A549 (cell line): ENCODE data around the gene ZFPM1. TPM values are rescaled to one million over a fixed set of nuclear protein-coding genes. Genes with fewer than 3 reads are reported as not detected.

Source experiments
- ATAC-seq, 2 experiments: fragments of 200-7000 bp in 1 of 2; fragments of >200 bp in 1 of 2; cut with Nextera tagmentation in 1 of 2; cut with Tn5 transposase in 1 of 2; 3 replicates each; pipeline versions ENCODE4 v1.8.0 to v1.9.1; 2018 to 2020; ENCODE audit warnings: mild to moderate bottlenecking in 1 of 2, moderate library complexity in 1 of 2
- CTCF ChIA-PET: fragments of 300-600 bp; sonication (Branson Sonifier 250); formaldehyde crosslinking; extraction: SDS; loops from one replicate; lab custom pipeline; 2021; ENCODE audit warnings: antibody characterized with exemption, inconsistent platforms; lab: Yijun Ruan, JAX
- POLR2A ChIA-PET: fragments of 350-600 bp; formaldehyde crosslinking; extraction: SDS; loops from one replicate; lab custom pipeline; 2021; ENCODE audit warnings: antibody characterized with exemption, inconsistent platforms; lab: Yijun Ruan, JAX
- DNase-seq, 2 experiments: peaks; one replicate each; pipeline versions ENCODE4 v3.0.0 to v3.0.0-alpha.2; 2011 to 2016; ENCODE audit warnings: low read depth in 1 of 2, low spot score in 1 of 2
- FAIRE-seq: peaks from 2 replicates; lab custom pipeline; 2011; peaks lifted over from hg19 to GRCh38; lab: Jason Lieb, UNC
- H3K27ac ChIP-seq, 2 experiments: fragments of >200 bp; sonication (Bioruptor Twin); formaldehyde crosslinking; 3 replicates each; pipeline ENCODE4 v1.5.1; 2016 to 2017
- H3K4me1 ChIP-seq: fragments of >200 bp; sonication (Bioruptor Twin); formaldehyde crosslinking; 3 replicates; pipeline ENCODE4 v1.6.1; 2016
- H3K4me2 ChIP-seq: fragments of >200 bp; sonication (Bioruptor Twin); formaldehyde crosslinking; 3 replicates; pipeline ENCODE4 v1.6.1; 2016
- H3K4me3 ChIP-seq: fragments of >200 bp; sonication (Bioruptor Twin); formaldehyde crosslinking; 3 replicates; pipeline ENCODE4 v1.5.1; 2016
- H3K9me3 ChIP-seq: fragments of >200 bp; sonication (Bioruptor Twin); formaldehyde crosslinking; 3 replicates; pipeline ENCODE4 v1.6.1; 2016
- CBX2 ChIP-seq: fragments of 200-600 bp; sonication (generic); IDR thresholded peaks from 2 replicates; pipeline ENCODE4 v1.6.1; 2016; ENCODE audit warnings: low read depth, mild to moderate bottlenecking, borderline replicate concordance
- EHMT2 ChIP-seq: fragments of 200-600 bp; sonication (generic); IDR thresholded peaks from 2 replicates; pipeline ENCODE4 v1.6.1; 2016; ENCODE audit warnings: antibody characterized with exemption, low read depth, mild to moderate bottlenecking, moderate library complexity
- ESRRA ChIP-seq: fragments of 150-350 bp; IDR thresholded peaks from 2 replicates; pipeline ENCODE4 v1.6.1; 2014; ENCODE audit warnings: mild to moderate bottlenecking, low read length, borderline replicate concordance
- FOSB ChIP-seq: fragments of 250-450 bp; sonication (Bioruptor Pico); IDR thresholded peaks from 2 replicates; pipeline ENCODE4 v1.5.0; 2020; ENCODE audit warnings: mild to moderate bottlenecking, moderate library complexity
- FOXS1 ChIP-seq: fragments of 250-450 bp; sonication (Bioruptor Pico); IDR thresholded peaks from 2 replicates; pipeline ENCODE4 v1.5.0; 2020; ENCODE audit warnings: mild to moderate bottlenecking, moderate library complexity
- HEYL ChIP-seq: fragments of 250-450 bp; sonication (Bioruptor Pico); IDR thresholded peaks from 2 replicates; pipeline ENCODE4 v1.8.0; 2021; ENCODE audit warnings: mild to moderate bottlenecking, moderate library complexity
- HOXA7 ChIP-seq: fragments of 250-450 bp; sonication (Bioruptor Pico); IDR thresholded peaks from 2 replicates; pipeline ENCODE4 v1.5.0; 2020; ENCODE audit warnings: mild to moderate bottlenecking, moderate library complexity
- HOXB13 ChIP-seq: fragments of 250-450 bp; sonication (Bioruptor Pico); IDR thresholded peaks from 2 replicates; pipeline ENCODE4 v1.5.0; 2020; ENCODE audit warnings: low read depth, mild to moderate bottlenecking, moderate library complexity
- MAFK ChIP-seq: fragments of 450-650 bp; IDR thresholded peaks from 2 replicates; pipeline ENCODE4 v1.6.1; 2014; ENCODE audit not compliant: partially characterized antibody
- MAZ ChIP-seq: fragments of 150-350 bp; IDR thresholded peaks from 2 replicates; pipeline ENCODE4 v1.6.1; 2014; ENCODE audit warnings: antibody characterized with exemption, low read depth, low read length, borderline replicate concordance
- NFE2L2 ChIP-seq: fragments of 150-350 bp; conservative IDR thresholded peaks from 2 replicates; pipeline ENCODE4 v1.6.1; 2014; ENCODE audit warnings: low read length
- NR3C1 ChIP-seq: fragments of >200 bp; sonication (Bioruptor Twin); formaldehyde crosslinking; IDR thresholded peaks from 3 replicates; pipeline ENCODE4 v1.6.1; 2017
- POLR2AphosphoS2 ChIP-seq: conservative IDR thresholded peaks from 2 replicates; pipeline ENCODE4 v1.6.1; 2012; ENCODE audit warnings: low read length, improper control_type of control experiment, inconsistent platforms
- RARB ChIP-seq: fragments of 250-450 bp; sonication (Bioruptor Pico); IDR thresholded peaks from 2 replicates; pipeline ENCODE4 v1.8.0; 2021; ENCODE audit warnings: mild to moderate bottlenecking, moderate library complexity
- RCOR1 ChIP-seq: fragments of 150-350 bp; IDR thresholded peaks from 2 replicates; pipeline ENCODE4 v1.6.1; 2014; ENCODE audit warnings: antibody characterized with exemption, low read length, low read depth
- RNF2 ChIP-seq: fragments of 200-600 bp; sonication (generic); IDR thresholded peaks from 2 replicates; pipeline ENCODE4 v1.6.1; 2016; ENCODE audit warnings: low read depth, mild to moderate bottlenecking, antibody characterized with exemption, moderate library complexity, borderline replicate concordance
- SREBF2 ChIP-seq: fragments of 450-650 bp; IDR thresholded peaks from 2 replicates; pipeline ENCODE4 v1.6.1; 2014; ENCODE audit warnings: mild to moderate bottlenecking, moderate library complexity
- TFCP2L1 ChIP-seq: fragments of 250-450 bp; sonication (Bioruptor Pico); IDR thresholded peaks from 2 replicates; pipeline ENCODE4 v1.5.0; 2021; ENCODE audit warnings: mild to moderate bottlenecking
- TP53 ChIP-seq: fragments of 250-450 bp; sonication (Bioruptor Pico); IDR thresholded peaks from 2 replicates; pipeline ENCODE4 v1.5.0; 2021; ENCODE audit warnings: mild to moderate bottlenecking, moderate library complexity
- ZC3H11A ChIP-seq: fragments of 450-650 bp; IDR thresholded peaks from 2 replicates; pipeline ENCODE4 v1.6.1; 2014; ENCODE audit warnings: antibody characterized with exemption, mild to moderate bottlenecking
- ZFP36 ChIP-seq: fragments of 450-650 bp; IDR thresholded peaks from 2 replicates; pipeline ENCODE4 v1.6.1; 2014; ENCODE audit warnings: borderline replicate concordance; ENCODE audit not compliant: partially characterized antibody
- WGBS: methylation state at CpG from one replicate; pipeline ENCODE4 v1.1.6; 2017; ENCODE audit errors: missing lambda C conversion rate; 5-methylcytosine and 5-hydroxymethylcytosine counted together
- polyA plus RNA-seq, 4 experiments: library from polyadenylated mRNA; depleted of rRNA in 3 of 4; stranded (reverse); fragments of >200 nt; fragmentation: RNase III in 1 of 4; extraction: RNeasy Plus Mini Kit Qiagen cat#74134 plus additional on column Dnase treatment in 1 of 4; gene quantifications; 2 replicates in 3 of 4; 3 replicates in 1 of 4; pipeline ENCODE4 v1.2.3, GENCODE V29; 2011 to 2017
- TF ChIP-seq, protein P1 (sequence below): fragments of >200 bp; sonication (Bioruptor Twin); formaldehyde crosslinking; IDR thresholded peaks from 3 replicates; pipeline ENCODE4 v1.5.1; 2016
- TF ChIP-seq, protein P2 (sequence below): fragments of 450-650 bp; IDR thresholded peaks from 2 replicates; pipeline ENCODE4 v1.6.1; 2014; ENCODE audit warnings: antibody characterized with exemption
- TF ChIP-seq, protein P3 (sequence below): fragments of >200 bp; sonication (Bioruptor Twin); formaldehyde crosslinking; IDR thresholded peaks from 2 replicates; pipeline ENCODE4 v1.6.1; 2016
- TF ChIP-seq, protein P4 (sequence below): fragments of 150-350 bp; IDR thresholded peaks from 2 replicates; pipeline ENCODE4 v1.6.1; 2014; ENCODE audit warnings: low read depth, mild to moderate bottlenecking, low read length

The ZFPM1 gene
- polyA plus RNA-seq, 2 of the 4 experiments (the other 2 are of a cell fraction): 0.36 to 2.5 TPM

DNA sequence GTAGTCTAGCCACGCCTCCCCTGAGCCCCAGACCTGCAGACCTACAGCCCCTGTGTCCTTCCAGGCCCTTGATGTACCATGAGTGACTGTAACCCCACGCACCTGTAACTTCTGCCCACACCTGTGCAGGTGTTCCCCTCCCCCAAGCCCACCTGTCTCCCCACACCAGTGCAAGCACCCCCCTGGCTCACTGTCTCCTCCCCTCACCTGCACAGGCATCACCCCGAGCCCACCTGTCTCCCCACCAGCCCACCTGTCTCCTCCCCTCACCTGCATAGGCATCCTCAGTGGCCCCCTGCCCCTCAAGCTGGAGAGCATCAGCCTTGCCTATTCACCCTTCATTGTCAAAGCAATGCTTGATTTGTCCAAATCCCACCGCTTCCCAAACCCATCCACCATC is 84.8 kb downstream of the ZFPM1 start:
- FAIRE-seq (no peak), DNase-seq (no peak), ATAC-seq (no peak)
- CTCF ChIA-PET: interaction anchor here (2.2 kb wide), 1 partner anchor 22 kb away, joined by 12 read pairs; no protein-coding TSS in a partner anchor
- Histone ChIP-seq H3K4me1 (peaks cover 15% of the 10 kb centered on the region; the same call in 2 of the 3 replicates), H3K4me3 (no peak overlapping the region), H3K27ac (no peak overlapping the region), H3K4me2 (no peak overlapping the region), H3K9me3 (peaks cover 12% of the 10 kb centered on the region)
- 67% methylated on average over 4 of the region's 4 CpGs for WGBS
- POLR2A ChIA-PET: no interaction called here
- no peak for TF ChIP-seq MAFK
- TF ChIP-seq RARB (CRISPR knock-in tag): no peak
- TF ChIP-seq, protein P1, sequence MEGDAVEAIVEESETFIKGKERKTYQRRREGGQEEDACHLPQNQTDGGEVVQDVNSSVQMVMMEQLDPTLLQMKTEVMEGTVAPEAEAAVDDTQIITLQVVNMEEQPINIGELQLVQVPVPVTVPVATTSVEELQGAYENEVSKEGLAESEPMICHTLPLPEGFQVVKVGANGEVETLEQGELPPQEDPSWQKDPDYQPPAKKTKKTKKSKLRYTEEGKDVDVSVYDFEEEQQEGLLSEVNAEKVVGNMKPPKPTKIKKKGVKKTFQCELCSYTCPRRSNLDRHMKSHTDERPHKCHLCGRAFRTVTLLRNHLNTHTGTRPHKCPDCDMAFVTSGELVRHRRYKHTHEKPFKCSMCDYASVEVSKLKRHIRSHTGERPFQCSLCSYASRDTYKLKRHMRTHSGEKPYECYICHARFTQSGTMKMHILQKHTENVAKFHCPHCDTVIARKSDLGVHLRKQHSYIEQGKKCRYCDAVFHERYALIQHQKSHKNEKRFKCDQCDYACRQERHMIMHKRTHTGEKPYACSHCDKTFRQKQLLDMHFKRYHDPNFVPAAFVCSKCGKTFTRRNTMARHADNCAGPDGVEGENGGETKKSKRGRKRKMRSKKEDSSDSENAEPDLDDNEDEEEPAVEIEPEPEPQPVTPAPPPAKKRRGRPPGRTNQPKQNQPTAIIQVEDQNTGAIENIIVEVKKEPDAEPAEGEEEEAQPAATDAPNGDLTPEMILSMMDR: no peak
- TF ChIP-seq ZC3H11A: no peak
- no peak for TF ChIP-seq MAZ
- no peak for TF ChIP-seq FOXS1 (CRISPR knock-in tag)
- TF ChIP-seq, protein P2, sequence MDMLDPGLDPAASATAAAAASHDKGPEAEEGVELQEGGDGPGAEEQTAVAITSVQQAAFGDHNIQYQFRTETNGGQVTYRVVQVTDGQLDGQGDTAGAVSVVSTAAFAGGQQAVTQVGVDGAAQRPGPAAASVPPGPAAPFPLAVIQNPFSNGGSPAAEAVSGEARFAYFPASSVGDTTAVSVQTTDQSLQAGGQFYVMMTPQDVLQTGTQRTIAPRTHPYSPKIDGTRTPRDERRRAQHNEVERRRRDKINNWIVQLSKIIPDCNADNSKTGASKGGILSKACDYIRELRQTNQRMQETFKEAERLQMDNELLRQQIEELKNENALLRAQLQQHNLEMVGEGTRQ: no peak
- TF ChIP-seq HEYL (CRISPR knock-in tag): no peak
- TF ChIP-seq TFCP2L1 (CRISPR knock-in tag): no peak
- no peak for TF ChIP-seq POLR2AphosphoS2
- TF ChIP-seq NR3C1: no peak
- TF ChIP-seq ESRRA: no peak
- no peak for TF ChIP-seq NFE2L2
- no peak for TF ChIP-seq HOXA7 (CRISPR knock-in tag)

DNA sequence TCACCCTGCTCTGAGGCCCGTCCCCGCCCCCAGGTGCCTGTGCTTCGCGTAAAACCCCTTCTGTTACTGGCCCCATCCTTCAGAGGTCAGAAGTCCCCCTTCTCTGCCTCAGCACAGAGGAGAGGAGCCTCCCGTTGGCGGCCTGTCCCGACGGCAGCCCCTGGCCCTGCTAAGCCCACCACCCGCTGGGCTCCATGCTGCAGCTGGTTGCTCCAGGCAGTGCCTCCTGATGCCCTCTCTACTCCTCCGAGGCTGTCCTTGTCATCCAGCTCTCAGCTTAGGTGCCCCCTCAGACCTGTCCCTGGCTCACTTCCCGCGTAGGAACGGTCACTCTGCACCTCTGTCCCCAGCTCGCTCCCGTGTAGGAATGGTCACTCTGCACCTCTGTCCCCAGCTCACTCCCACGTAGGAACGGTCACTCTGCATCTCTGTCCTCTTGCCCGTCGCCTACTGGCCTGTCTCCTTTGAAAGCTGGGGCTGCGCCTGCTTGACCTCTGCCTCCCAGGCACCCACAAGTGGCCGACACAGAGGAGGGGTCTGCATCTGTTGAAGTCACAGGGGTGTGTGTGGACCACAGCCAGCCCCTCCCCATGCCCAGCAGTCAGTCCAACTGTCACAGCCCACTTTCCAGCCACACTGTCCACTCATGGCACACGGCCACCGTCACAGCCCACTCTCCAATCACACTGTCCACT is 85.4 kb downstream of the ZFPM1 start:
- Histone ChIP-seq H3K9me3 (peaks cover 19% of the 10 kb centered on the region), H3K4me1 (peaks cover 12% of the 10 kb centered on the region; the same call in 2 of the 3 replicates), H3K27ac (no peak overlapping the region), H3K4me2 (no peak overlapping the region), H3K4me3 (no peak overlapping the region)
- CTCF ChIA-PET: interaction anchor here (2.2 kb wide), 1 partner anchor 21 kb away, joined by 12 read pairs; no protein-coding TSS in a partner anchor
- ATAC-seq: peak in 1 of 2 experiments; percentile 2; a peak in 2 of 6 replicates
- 68% methylated on average over 20 of the region's 23 CpGs for WGBS
- no peak for DNase-seq
- TF ChIP-seq SREBF2 (no peak), RCOR1 (no peak), RNF2 (no peak), CBX2 (no peak)
- TF ChIP-seq, protein P3, sequence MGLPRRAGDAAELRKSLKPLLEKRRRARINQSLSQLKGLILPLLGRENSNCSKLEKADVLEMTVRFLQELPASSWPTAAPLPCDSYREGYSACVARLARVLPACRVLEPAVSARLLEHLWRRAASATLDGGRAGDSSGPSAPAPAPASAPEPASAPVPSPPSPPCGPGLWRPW: no peak
- POLR2A ChIA-PET: no interaction called here
- FAIRE-seq: no peak

DNA sequence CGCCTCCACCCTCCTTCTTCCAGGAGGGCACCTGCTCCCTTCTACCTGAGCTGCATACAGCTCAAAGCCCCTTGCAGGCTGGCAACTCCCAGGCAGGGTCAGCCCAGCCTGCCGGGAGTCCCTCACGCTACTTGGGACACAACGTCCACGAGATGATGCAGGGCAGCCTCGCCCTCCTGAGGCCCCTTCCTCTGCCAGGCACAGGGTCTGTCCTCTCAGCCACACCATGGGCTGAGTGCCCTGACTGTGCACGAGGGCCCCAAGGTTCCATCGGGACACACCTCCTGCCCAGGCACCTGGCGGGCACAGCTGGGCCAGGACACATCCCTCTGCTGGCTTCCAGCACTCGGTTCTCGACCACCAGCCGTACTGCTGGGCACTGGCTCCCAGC is 86.2 kb downstream of the ZFPM1 start:
- CTCF ChIA-PET: interaction anchor here (1.1 to 2.2 kb wide), 4 partner anchors 10 to 72 kb away, joined by 3 to 12 read pairs (median 4); no protein-coding TSS in a partner anchor
- Histone ChIP-seq H3K27ac (no peak overlapping the region), H3K9me3 (peaks cover 25% of the 10 kb centered on the region), H3K4me2 (no peak overlapping the region), H3K4me1 (peaks cover 10% of the 10 kb centered on the region; the same call in 2 of the 3 replicates), H3K4me3 (no peak overlapping the region)
- POLR2A ChIA-PET: no interaction called here
- 51% methylated on average over 12 of the region's 12 CpGs for WGBS
- TF ChIP-seq ZFP36 (no peak), SREBF2 (no peak), CBX2 (no peak), FOSB (CRISPR knock-in tag) (no peak), HOXB13 (CRISPR knock-in tag) (no peak), EHMT2 (no peak), TP53 (no peak)
- TF ChIP-seq, protein P1: no peak
- TF ChIP-seq, protein P4, sequence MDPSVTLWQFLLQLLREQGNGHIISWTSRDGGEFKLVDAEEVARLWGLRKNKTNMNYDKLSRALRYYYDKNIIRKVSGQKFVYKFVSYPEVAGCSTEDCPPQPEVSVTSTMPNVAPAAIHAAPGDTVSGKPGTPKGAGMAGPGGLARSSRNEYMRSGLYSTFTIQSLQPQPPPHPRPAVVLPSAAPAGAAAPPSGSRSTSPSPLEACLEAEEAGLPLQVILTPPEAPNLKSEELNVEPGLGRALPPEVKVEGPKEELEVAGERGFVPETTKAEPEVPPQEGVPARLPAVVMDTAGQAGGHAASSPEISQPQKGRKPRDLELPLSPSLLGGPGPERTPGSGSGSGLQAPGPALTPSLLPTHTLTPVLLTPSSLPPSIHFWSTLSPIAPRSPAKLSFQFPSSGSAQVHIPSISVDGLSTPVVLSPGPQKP: no peak
- no peak for FAIRE-seq
- peak in 1 of 2 experiments; percentile 2; a peak in 2 of 6 replicates for ATAC-seq
- DNase-seq: no peak
